ENCODE data around the gene C2CD5. TPM values are rescaled to one million over a fixed set of nuclear protein-coding genes. Genes with fewer than 3 reads are reported as not detected.

Gene C2CD5
- total RNA-seq, 1 experiment from 2014 or later = 22.9 TPM

GRCh38 chr12:22407397-22407796 is 136.9 kb downstream of the C2CD5 start:
- POLR2A ChIA-PET = no interaction called here
- TF ChIP-seq, protein P1, sequence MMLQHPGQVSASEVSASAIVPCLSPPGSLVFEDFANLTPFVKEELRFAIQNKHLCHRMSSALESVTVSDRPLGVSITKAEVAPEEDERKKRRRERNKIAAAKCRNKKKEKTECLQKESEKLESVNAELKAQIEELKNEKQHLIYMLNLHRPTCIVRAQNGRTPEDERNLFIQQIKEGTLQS (IDR thresholded peaks at IDR 0.05) = no peak
- TF ChIP-seq ZNF274 (IDR thresholded peaks at IDR 0.05; ENCODE audit: low read depth, low read length) (no peak), SRF (IDR thresholded peaks at IDR 0.05; ENCODE audit: low read depth) (no peak), SP1 (IDR thresholded peaks at IDR 0.05; ENCODE audit: low read depth) (no peak), POLR2AphosphoS5 (IDR thresholded peaks at IDR 0.05; ENCODE audit: low read depth, low read length) (no peak), POLR2A (IDR thresholded peaks at IDR 0.05; ENCODE audit: borderline replicate concordance, extremely low read depth, insufficient read depth, insufficient read length) (no peak)
- TF ChIP-seq, protein P2, sequence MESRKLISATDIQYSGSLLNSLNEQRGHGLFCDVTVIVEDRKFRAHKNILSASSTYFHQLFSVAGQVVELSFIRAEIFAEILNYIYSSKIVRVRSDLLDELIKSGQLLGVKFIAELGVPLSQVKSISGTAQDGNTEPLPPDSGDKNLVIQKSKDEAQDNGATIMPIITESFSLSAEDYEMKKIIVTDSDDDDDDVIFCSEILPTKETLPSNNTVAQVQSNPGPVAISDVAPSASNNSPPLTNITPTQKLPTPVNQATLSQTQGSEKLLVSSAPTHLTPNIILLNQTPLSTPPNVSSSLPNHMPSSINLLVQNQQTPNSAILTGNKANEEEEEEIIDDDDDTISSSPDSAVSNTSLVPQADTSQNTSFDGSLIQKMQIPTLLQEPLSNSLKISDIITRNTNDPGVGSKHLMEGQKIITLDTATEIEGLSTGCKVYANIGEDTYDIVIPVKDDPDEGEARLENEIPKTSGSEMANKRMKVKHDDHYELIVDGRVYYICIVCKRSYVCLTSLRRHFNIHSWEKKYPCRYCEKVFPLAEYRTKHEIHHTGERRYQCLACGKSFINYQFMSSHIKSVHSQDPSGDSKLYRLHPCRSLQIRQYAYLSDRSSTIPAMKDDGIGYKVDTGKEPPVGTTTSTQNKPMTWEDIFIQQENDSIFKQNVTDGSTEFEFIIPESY (IDR thresholded peaks at IDR 0.05; ENCODE audit: extremely low read depth, insufficient replicate concordance, low read length) = no peak
- no TSS peak for BruUV-seq (replicated peaks)

DNA sequence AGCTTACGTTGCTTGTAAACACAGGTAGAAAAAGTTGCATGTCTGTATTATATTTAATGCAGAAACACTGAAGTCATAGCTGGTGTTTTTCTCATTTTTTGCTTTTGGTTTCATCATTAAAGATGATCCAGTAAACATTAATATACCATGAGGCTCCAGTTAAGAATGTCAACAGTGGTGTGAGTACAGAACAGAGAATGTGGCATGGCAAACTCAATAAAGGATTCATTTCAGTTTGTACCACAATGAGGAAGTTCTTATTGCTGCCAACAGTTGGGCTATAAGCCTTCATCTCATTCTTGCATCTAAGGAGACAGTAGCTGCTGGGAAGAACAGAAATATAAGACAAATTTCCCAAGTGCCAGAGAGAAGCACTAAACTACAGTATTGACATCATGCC is 137.7 kb downstream of the C2CD5 start:
- Histone ChIP-seq H3K27me3 (ENCODE audit: insufficient read depth, low read length) (no peaks in the 10 kb centered on the region), H4K20me1 (ENCODE audit: insufficient read depth) (no peaks in the 10 kb centered on the region), H3K9me2 (ENCODE audit: insufficient read depth) (no peaks in the 10 kb centered on the region), H2AFZ (ENCODE audit: low read depth, low read length, poor library complexity, severe bottlenecking) (no peak overlapping the region), H3K4me2 (ENCODE audit: low read length) (no peak overlapping the region), H3K36me3 (ENCODE audit: control insufficient read depth in 1 of 2, insufficient read depth in 2 of 2, low read length in 2 of 2) (no peaks in the 10 kb centered on the region), H3K9me3 (ENCODE audit: control insufficient read depth in 1 of 2, insufficient read depth in 1 of 2, low read depth in 1 of 2, low read length in 2 of 2) (no peaks in the 10 kb centered on the region), H3K4me1 (ENCODE audit: control insufficient read depth in 1 of 2, insufficient read depth in 2 of 2, low read length in 2 of 2) (no peaks in the 10 kb centered on the region), H3K79me2 (ENCODE audit: insufficient read depth, low read length) (no peaks in the 10 kb centered on the region), H3K9ac (ENCODE audit: low read length) (no peak overlapping the region), H3K27ac (ENCODE audit: low read depth, low read length) (no peak overlapping the region), H3K4me3 (replicated peaks in 1 of 2; ENCODE audit: low read depth in 1 of 2, low read length in 2 of 2) (no peak overlapping the region)
- DNase-seq (ENCODE audit: low read depth, low spot score) (no peak), ATAC-seq (no peak)
- ChIA-PET CTCF (no interaction called here), RAD21 (ENCODE audit: low non-redundant PET in 1 of 2, low total read pairs in 2 of 2, uncharacterized antibody in 2 of 2, unreplicated experiment in 2 of 2) (no interaction called here), POLR2A (no interaction called here)
- intact Hi-C loops (cut with micrococcal nuclease) = no loop called here
- BruUV-seq (replicated peaks) = no TSS peak
- TF ChIP-seq EGR1 (IDR thresholded peaks at IDR 0.05; ENCODE audit: low read depth) = no peak
- TF ChIP-seq CEBPB (IDR thresholded peaks at IDR 0.05; ENCODE audit: low read depth) = no peak
- TF ChIP-seq FOSL1 (IDR thresholded peaks at IDR 0.05; ENCODE audit: low read depth) = no peak
- TF ChIP-seq, protein P3, sequence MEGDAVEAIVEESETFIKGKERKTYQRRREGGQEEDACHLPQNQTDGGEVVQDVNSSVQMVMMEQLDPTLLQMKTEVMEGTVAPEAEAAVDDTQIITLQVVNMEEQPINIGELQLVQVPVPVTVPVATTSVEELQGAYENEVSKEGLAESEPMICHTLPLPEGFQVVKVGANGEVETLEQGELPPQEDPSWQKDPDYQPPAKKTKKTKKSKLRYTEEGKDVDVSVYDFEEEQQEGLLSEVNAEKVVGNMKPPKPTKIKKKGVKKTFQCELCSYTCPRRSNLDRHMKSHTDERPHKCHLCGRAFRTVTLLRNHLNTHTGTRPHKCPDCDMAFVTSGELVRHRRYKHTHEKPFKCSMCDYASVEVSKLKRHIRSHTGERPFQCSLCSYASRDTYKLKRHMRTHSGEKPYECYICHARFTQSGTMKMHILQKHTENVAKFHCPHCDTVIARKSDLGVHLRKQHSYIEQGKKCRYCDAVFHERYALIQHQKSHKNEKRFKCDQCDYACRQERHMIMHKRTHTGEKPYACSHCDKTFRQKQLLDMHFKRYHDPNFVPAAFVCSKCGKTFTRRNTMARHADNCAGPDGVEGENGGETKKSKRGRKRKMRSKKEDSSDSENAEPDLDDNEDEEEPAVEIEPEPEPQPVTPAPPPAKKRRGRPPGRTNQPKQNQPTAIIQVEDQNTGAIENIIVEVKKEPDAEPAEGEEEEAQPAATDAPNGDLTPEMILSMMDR (IDR thresholded peaks at IDR 0.05 in 2 of 3, conservative IDR thresholded peaks at IDR 0.05 in 1 of 3; ENCODE audit: borderline replicate concordance in 1 of 3, insufficient read depth in 1 of 3, low read depth in 2 of 3, low read length in 2 of 3) = no peak
- no peak for TF ChIP-seq TCF7L2 (IDR thresholded peaks at IDR 0.05; ENCODE audit: borderline replicate concordance, extremely low read depth, insufficient read depth, insufficient read length)
- no peak for TF ChIP-seq RAD21 (IDR thresholded peaks at IDR 0.05; ENCODE audit: low read depth)
- TF ChIP-seq SRF (IDR thresholded peaks at IDR 0.05; ENCODE audit: low read depth) = no peak
- TF ChIP-seq SP1 (IDR thresholded peaks at IDR 0.05; ENCODE audit: low read depth) = no peak

More at GRCh38 chr12:22407397-22407796, 136.9 kb downstream of the C2CD5 start:
- no peaks in the 10 kb centered on the region for H3K27me3 ChIP-seq (ENCODE audit: insufficient read depth, low read length)
- H3K27ac ChIP-seq (ENCODE audit: low read depth, low read length) = no peak overlapping the region
- no peaks in the 10 kb centered on the region for H3K4me1 ChIP-seq (ENCODE audit: control insufficient read depth in 1 of 2, insufficient read depth in 2 of 2, low read length in 2 of 2)
- intact Hi-C loops (cut with micrococcal nuclease) = no loop called here
- no peaks in the 10 kb centered on the region for H4K20me1 ChIP-seq (ENCODE audit: insufficient read depth)
- no peak overlapping the region for H3K4me3 ChIP-seq (replicated peaks in 1 of 2; ENCODE audit: low read depth in 1 of 2, low read length in 2 of 2)
- ATAC-seq (no peak), DNase-seq (ENCODE audit: low read depth, low spot score) (no peak)
- RAD21 ChIA-PET (ENCODE audit: low non-redundant PET in 1 of 2, low total read pairs in 2 of 2, uncharacterized antibody in 2 of 2, unreplicated experiment in 2 of 2) = no interaction called here
- H2AFZ ChIP-seq (ENCODE audit: low read depth, low read length, poor library complexity, severe bottlenecking) = no peak overlapping the region
- H3K9me3 ChIP-seq (ENCODE audit: control insufficient read depth in 1 of 2, insufficient read depth in 1 of 2, low read depth in 1 of 2, low read length in 2 of 2) = no peaks in the 10 kb centered on the region
- CTCF ChIA-PET = no interaction called here
- no peak overlapping the region for H3K9ac ChIP-seq (ENCODE audit: low read length)
- no peaks in the 10 kb centered on the region for H3K9me2 ChIP-seq (ENCODE audit: insufficient read depth)
- H3K36me3 ChIP-seq (ENCODE audit: control insufficient read depth in 1 of 2, insufficient read depth in 2 of 2, low read length in 2 of 2) = no peaks in the 10 kb centered on the region
- no peaks in the 10 kb centered on the region for H3K79me2 ChIP-seq (ENCODE audit: insufficient read depth, low read length)
- H3K4me2 ChIP-seq (ENCODE audit: low read length) = no peak overlapping the region
